ENCODE measurements around the gene POLR2J2. TPM values are rescaled to one million over a fixed set of nuclear protein-coding genes. Genes with fewer than 3 reads are reported as not detected.
A peak's percentile ranks its signal among the peaks of the same experiment; 100 is the strongest.
"Not testable (repeated sequence)": the region's sequence is repeated elsewhere in the genome, so short reads cannot be mapped to it uniquely, and the experiment has no call there.

Gene POLR2J2
- total RNA-seq: 10 to 100 TPM; 76.6 to 81.3 TPM
- 7.8 TPM for polyA plus RNA-seq (2013, experiment 1 of 2)
- polyA plus RNA-seq (2013, experiment 2 of 2): 14.6 TPM
- total RNA-seq: 0.22 to 8.7 (median 1.9) reads per million in 172 experiments

DNA sequence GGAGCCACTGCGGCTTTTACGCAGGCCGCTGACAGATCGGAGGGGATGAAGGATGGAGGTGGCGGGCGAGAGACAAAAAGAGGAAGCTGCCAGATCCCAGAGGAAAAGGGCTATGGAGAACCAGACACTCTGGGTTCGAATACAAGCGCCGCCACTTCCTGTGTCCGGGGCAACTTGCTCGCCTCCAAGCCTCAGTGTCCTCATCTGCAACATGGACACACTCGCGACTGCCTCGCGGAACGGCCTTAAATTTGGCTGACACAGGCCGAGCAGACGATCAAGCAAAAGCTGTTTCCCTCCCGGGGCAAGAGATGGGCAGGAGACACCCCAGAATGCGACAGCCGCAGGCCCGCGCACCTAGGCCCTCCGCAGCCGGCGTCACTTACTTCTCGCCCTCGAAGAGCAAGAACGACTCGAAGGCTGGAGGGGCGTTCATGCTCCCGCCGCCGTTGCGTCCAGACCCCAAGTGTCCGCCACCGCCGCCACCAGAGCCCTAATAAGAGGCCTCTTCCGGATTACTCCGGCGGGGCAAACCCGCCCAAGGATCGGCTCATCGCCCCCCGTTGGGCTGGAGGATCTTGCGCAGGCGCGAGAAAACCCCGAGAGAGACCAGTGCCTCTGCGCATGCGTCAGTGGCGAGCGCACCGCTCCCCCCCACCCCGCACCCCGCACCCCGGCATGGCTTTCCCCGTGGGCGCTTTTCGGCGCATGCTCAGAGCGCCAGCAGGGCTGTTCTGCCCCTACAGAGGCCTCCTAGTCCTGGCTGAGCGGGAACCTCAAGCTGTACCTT lies at the start of gene POLR2J2:
TSS of gene POLR2J2 (minus strand) at position 498 of the 790 bp plus-strand sequence. CDS start at position 436, 62 bp downstream.
- H3K9me3 ChIP-seq (ENCODE audit: control insufficient read depth in 1 of 2, insufficient read depth in 1 of 2, low read length in 2 of 2); H3K4me3 ChIP-seq (ENCODE audit: low read length); CTCF ChIA-PET; H3K4me1 Mint-ChIP-seq (ENCODE audit: low read depth); intact Hi-C loops (cut with DNase I, micrococcal nuclease); H3K9me3 Mint-ChIP-seq; H3K27ac ChIP-seq (ENCODE audit: low read depth in 1 of 2, low read length in 2 of 2); H3K27me3 Mint-ChIP-seq; H3K36me3 Mint-ChIP-seq (ENCODE audit: low read depth); POLR2A ChIA-PET; H3K36me3 ChIP-seq (ENCODE audit: insufficient read depth, low read length); H3K4me1 ChIP-seq (ENCODE audit: insufficient read depth, low read length); H3K27me3 ChIP-seq (ENCODE audit: control insufficient read depth in 1 of 2, insufficient read depth in 2 of 2, low read length in 2 of 2): not testable (repeated sequence)
- ATAC-seq (ENCODE audit: poor library complexity) (peak; percentile 90), DNase-seq (peak in 6 of 14 experiments; percentile 3 to 98 (median 60))
- Mint-ChIP-seq H3K27ac (peak within 1 kb of the TSS; percentile 93), H3K4me3 (peak within 1 kb of the TSS; percentile 95)

GRCh38 chr7:102718491-102718890 lies 47.0 kb upstream of the POLR2J2 start:
- POLR2A ChIA-PET; H3K4me1 Mint-ChIP-seq (ENCODE audit: low read depth); H3K27ac Mint-ChIP-seq; H3K9me3 Mint-ChIP-seq; H3K36me3 Mint-ChIP-seq (ENCODE audit: low read depth); H3K27me3 ChIP-seq (ENCODE audit: control insufficient read depth in 1 of 2, insufficient read depth in 2 of 2, low read length in 2 of 2); CTCF ChIA-PET; H3K27ac ChIP-seq (ENCODE audit: low read depth in 1 of 2, low read length in 2 of 2); H3K4me3 ChIP-seq (ENCODE audit: low read length); H3K4me1 ChIP-seq (ENCODE audit: insufficient read depth, low read length); H3K27me3 Mint-ChIP-seq; ATAC-seq (ENCODE audit: poor library complexity); H3K4me3 Mint-ChIP-seq; DNase-seq; H3K36me3 ChIP-seq (ENCODE audit: insufficient read depth, low read length); intact Hi-C loops (cut with DNase I, micrococcal nuclease); H3K9me3 ChIP-seq (ENCODE audit: control insufficient read depth in 1 of 2, insufficient read depth in 1 of 2, low read length in 2 of 2): not testable (repeated sequence)

DNA sequence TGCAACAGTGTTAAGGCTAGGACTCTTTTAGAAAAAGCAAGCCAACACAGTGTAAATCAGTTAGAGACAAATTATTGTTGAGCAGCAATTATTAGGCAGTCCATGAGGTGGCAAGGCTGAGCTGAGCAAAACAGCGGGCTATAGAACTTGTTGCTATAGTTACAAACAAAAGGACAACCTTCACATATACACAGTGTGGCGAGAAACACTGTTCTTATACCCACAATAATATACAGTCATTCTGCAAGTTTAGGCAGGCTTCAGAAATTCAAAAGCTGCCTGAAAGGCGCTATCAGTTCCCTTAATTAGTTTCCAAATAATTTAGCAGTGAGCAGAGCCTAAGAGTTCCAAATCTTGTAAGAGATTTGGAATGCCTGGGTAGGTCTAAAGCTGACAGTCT lies 44.3 kb upstream of the POLR2J2 start:
- POLR2A ChIA-PET: not testable (repeated sequence)

DNA sequence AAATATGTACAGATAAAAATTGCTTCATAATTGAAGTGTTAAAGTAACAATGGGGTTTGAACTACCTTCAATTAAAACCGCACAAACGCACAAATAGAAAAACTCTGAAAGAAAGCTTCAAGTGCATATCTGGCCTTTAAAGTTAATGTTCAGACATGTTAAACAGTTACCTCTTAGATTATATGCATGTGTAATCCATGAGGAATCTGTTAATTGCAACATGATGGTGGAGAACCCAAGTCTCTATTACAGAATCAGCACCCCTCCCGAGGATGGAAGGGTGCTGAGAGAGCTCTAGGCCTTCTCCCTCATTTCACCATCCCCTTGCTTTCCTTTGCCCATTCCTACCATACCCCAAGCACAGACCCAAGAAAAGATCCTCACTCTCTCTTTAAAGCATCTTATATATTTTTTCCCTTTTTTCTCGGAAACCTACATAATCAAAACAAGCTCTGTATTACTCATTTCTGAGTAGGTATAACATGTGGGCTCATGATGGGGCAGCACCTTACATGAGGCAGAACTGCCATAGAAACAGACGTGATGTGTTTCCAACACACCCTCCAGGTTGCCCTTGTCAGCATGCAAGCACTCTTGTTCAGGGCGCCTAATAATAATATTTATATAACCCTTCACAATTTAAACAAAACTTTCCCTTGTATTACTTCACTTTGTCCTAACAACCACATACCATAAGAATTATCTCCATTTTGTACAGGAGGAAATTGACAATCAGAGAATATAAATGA lies 43.5 kb upstream of the POLR2J2 start:
- POLR2A ChIA-PET; CTCF ChIA-PET; H3K4me3 Mint-ChIP-seq; H3K27ac ChIP-seq (ENCODE audit: low read depth in 1 of 2, low read length in 2 of 2); H3K4me1 Mint-ChIP-seq (ENCODE audit: low read depth); H3K27me3 ChIP-seq (ENCODE audit: control insufficient read depth in 1 of 2, insufficient read depth in 2 of 2, low read length in 2 of 2); ATAC-seq (ENCODE audit: poor library complexity); H3K4me3 ChIP-seq (ENCODE audit: low read length); H3K27me3 Mint-ChIP-seq; H3K36me3 Mint-ChIP-seq (ENCODE audit: low read depth); intact Hi-C loops (cut with DNase I, micrococcal nuclease); H3K27ac Mint-ChIP-seq; H3K4me1 ChIP-seq (ENCODE audit: insufficient read depth, low read length); DNase-seq; H3K9me3 ChIP-seq (ENCODE audit: control insufficient read depth in 1 of 2, insufficient read depth in 1 of 2, low read length in 2 of 2); H3K9me3 Mint-ChIP-seq; H3K36me3 ChIP-seq (ENCODE audit: insufficient read depth, low read length): not testable (repeated sequence)

More for the DNA sequence above, 44.3 kb upstream of the POLR2J2 start:
- H3K4me3 ChIP-seq (ENCODE audit: low read length); H3K27me3 ChIP-seq (ENCODE audit: control insufficient read depth in 1 of 2, insufficient read depth in 2 of 2, low read length in 2 of 2); H3K4me3 Mint-ChIP-seq; H3K36me3 ChIP-seq (ENCODE audit: insufficient read depth, low read length); H3K9me3 ChIP-seq (ENCODE audit: control insufficient read depth in 1 of 2, insufficient read depth in 1 of 2, low read length in 2 of 2); H3K27ac ChIP-seq (ENCODE audit: low read depth in 1 of 2, low read length in 2 of 2); H3K27ac Mint-ChIP-seq; H3K27me3 Mint-ChIP-seq; H3K4me1 Mint-ChIP-seq (ENCODE audit: low read depth); H3K4me1 ChIP-seq (ENCODE audit: insufficient read depth, low read length); intact Hi-C loops (cut with DNase I, micrococcal nuclease); H3K9me3 Mint-ChIP-seq; CTCF ChIA-PET; H3K36me3 Mint-ChIP-seq (ENCODE audit: low read depth): not testable (repeated sequence)
- DNase-seq (peak in 3 of 14 experiments; percentile 10 to 19 (median 17)), ATAC-seq (ENCODE audit: poor library complexity) (peak; percentile 87)

DNA sequence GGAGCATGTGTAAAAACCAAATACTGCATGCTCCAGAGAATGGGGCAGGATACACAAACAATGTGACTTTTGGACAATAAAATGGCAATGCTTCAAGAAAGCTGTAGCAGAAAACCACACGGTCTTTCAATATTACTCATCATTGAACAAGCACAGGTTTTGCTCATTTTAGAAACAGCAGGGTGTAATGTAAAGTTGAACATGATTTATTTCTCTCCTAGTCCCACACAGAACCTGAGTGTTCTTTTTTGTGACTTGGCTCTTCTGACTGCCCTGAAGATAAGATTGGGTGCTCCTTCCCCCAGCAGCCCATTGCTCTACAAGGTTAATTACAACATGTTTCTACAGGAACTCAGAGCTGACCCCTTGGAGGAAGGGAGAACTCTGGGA lies 42.2 kb upstream of the POLR2J2 start:
- H3K4me3 ChIP-seq (ENCODE audit: low read length); H3K27me3 Mint-ChIP-seq; intact Hi-C loops (cut with DNase I, micrococcal nuclease); H3K27ac ChIP-seq (ENCODE audit: low read depth in 1 of 2, low read length in 2 of 2); H3K36me3 ChIP-seq (ENCODE audit: insufficient read depth, low read length); H3K4me1 ChIP-seq (ENCODE audit: insufficient read depth, low read length); H3K9me3 Mint-ChIP-seq; H3K4me3 Mint-ChIP-seq; H3K27me3 ChIP-seq (ENCODE audit: control insufficient read depth in 1 of 2, insufficient read depth in 2 of 2, low read length in 2 of 2); H3K36me3 Mint-ChIP-seq (ENCODE audit: low read depth); DNase-seq; POLR2A ChIA-PET; H3K4me1 Mint-ChIP-seq (ENCODE audit: low read depth); CTCF ChIA-PET; H3K9me3 ChIP-seq (ENCODE audit: control insufficient read depth in 1 of 2, insufficient read depth in 1 of 2, low read length in 2 of 2); H3K27ac Mint-ChIP-seq: not testable (repeated sequence)
- peak; percentile 10 for ATAC-seq (ENCODE audit: poor library complexity)

GRCh38 chr7:102713011-102713690 lies 41.7 kb upstream of the POLR2J2 start:
- CTCF ChIA-PET: interaction anchor here (0.6 kb wide), 1 partner anchor 27 kb away, joined by 3 read pairs; no protein-coding TSS in a partner anchor
- H3K36me3 Mint-ChIP-seq (ENCODE audit: low read depth); H3K27me3 Mint-ChIP-seq; H3K9me3 Mint-ChIP-seq; intact Hi-C loops (cut with DNase I, micrococcal nuclease); H3K27ac ChIP-seq (ENCODE audit: low read depth in 1 of 2, low read length in 2 of 2); H3K36me3 ChIP-seq (ENCODE audit: insufficient read depth, low read length); POLR2A ChIA-PET; H3K4me3 Mint-ChIP-seq; H3K4me1 ChIP-seq (ENCODE audit: insufficient read depth, low read length); H3K4me1 Mint-ChIP-seq (ENCODE audit: low read depth); H3K9me3 ChIP-seq (ENCODE audit: control insufficient read depth in 1 of 2, insufficient read depth in 1 of 2, low read length in 2 of 2); H3K4me3 ChIP-seq (ENCODE audit: low read length); H3K27me3 ChIP-seq (ENCODE audit: control insufficient read depth in 1 of 2, insufficient read depth in 2 of 2, low read length in 2 of 2): not testable (repeated sequence)
- peak in 3 of 14 experiments; percentile 18 to 30 (median 23) for DNase-seq
- peak; percentile 33 for ATAC-seq (ENCODE audit: poor library complexity)
- H3K27ac Mint-ChIP-seq: peak overlapping the region; percentile 37
